Stimulated activated memory B cell treated with anti-CD40 and anti-IgM and Interleukin-4, amounts not matched to agents 10 μg/mL and 1 μg/mL and 100 μg/mL, for 72 hours (primary cell): ENCODE results near the gene ZNF652.
"Not testable (repeated sequence)": the region's sequence is repeated elsewhere in the genome, so short reads cannot be mapped to it uniquely, and the experiment has no call there.

Source experiments
- ATAC-seq: fragments of 150-1000 bp; cut with Tn5 transposase; 2 replicates; pipeline ENCODE4 v1.10.0; 2021
- H3K27ac Mint-ChIP-seq: one replicate; pipeline ENCODE4 v1.8.0; 2022; ENCODE audit warnings: mild to moderate bottlenecking, mixed read lengths
- H3K27me3 Mint-ChIP-seq: one replicate; pipeline ENCODE4 v1.8.0; 2022; ENCODE audit warnings: mixed read lengths
- H3K36me3 Mint-ChIP-seq: one replicate; pipeline ENCODE4 v1.8.0; 2022; ENCODE audit warnings: mixed read lengths
- H3K4me1 Mint-ChIP-seq: one replicate; pipeline ENCODE4 v1.8.0; 2022; ENCODE audit warnings: mixed read lengths
- H3K4me3 Mint-ChIP-seq: one replicate; pipeline ENCODE4 v1.8.0; 2022; ENCODE audit warnings: mild to moderate bottlenecking, moderate library complexity, mixed read lengths
- H3K9me3 Mint-ChIP-seq: one replicate; pipeline ENCODE4 v1.8.0; 2022; ENCODE audit warnings: mixed read lengths

ZNF652 gene

GRCh38 chr17:49373115-49373514 is 11.1 kb upstream of the ZNF652 start:
- H3K9me3 Mint-ChIP-seq, result no peaks in the 10 kb centered on the region
- H3K4me1 Mint-ChIP-seq, result peaks cover 37% of the 10 kb centered on the region
- H3K36me3 Mint-ChIP-seq, result no peaks in the 10 kb centered on the region
- peak overlapping the region; percentile 59 for H3K27ac Mint-ChIP-seq
- no peak for ATAC-seq
- no peaks in the 10 kb centered on the region for H3K27me3 Mint-ChIP-seq
- no peak overlapping the region for H3K4me3 Mint-ChIP-seq

GRCh38 chr17:49372425-49372824 is 10.4 kb upstream of the ZNF652 start:
- Mint-ChIP-seq H3K27me3 (no peaks in the 10 kb centered on the region), H3K4me1 (peaks cover 37% of the 10 kb centered on the region), H3K4me3 (no peak overlapping the region), H3K27ac (peak overlapping the region; percentile 59), H3K36me3 (no peaks in the 10 kb centered on the region), H3K9me3 (no peaks in the 10 kb centered on the region)
- no peak for ATAC-seq

- ATAC-seq, result no peak
- H3K27ac Mint-ChIP-seq, result peak overlapping the region; percentile 74
- no peak overlapping the region for H3K4me3 Mint-ChIP-seq
- no peaks in the 10 kb centered on the region for H3K36me3 Mint-ChIP-seq
- no peaks in the 10 kb centered on the region for H3K9me3 Mint-ChIP-seq
- no peaks in the 10 kb centered on the region for H3K27me3 Mint-ChIP-seq
- peaks cover 28% of the 10 kb centered on the region for H3K4me1 Mint-ChIP-seq
Observed at GRCh38 chr17:49370971-49371834, 9.2 kb upstream of the ZNF652 start.

GRCh38 chr17:49369760-49370159 is 7.7 kb upstream of the ZNF652 start:
- no peaks in the 10 kb centered on the region for H3K9me3 Mint-ChIP-seq

GRCh38 chr17:49369089-49369488 is 7.0 kb upstream of the ZNF652 start:
- peaks cover 5% of the 10 kb centered on the region for H3K36me3 Mint-ChIP-seq
- H3K9me3 Mint-ChIP-seq, result no peaks in the 10 kb centered on the region
- peaks cover 32% of the 10 kb centered on the region for H3K4me1 Mint-ChIP-seq
- no peak for ATAC-seq
- peak overlapping the region; percentile 35 for H3K27ac Mint-ChIP-seq
- no peaks in the 10 kb centered on the region for H3K27me3 Mint-ChIP-seq
- no peak overlapping the region for H3K4me3 Mint-ChIP-seq

More at GRCh38 chr17:49369760-49370159, 7.7 kb upstream of the ZNF652 start:
- Mint-ChIP-seq H3K4me3 (no peak overlapping the region), H3K27ac (peak overlapping the region; percentile 35), H3K36me3 (peaks cover 5% of the 10 kb centered on the region), H3K27me3 (no peaks in the 10 kb centered on the region), H3K4me1 (peaks cover 32% of the 10 kb centered on the region)
- ATAC-seq, result no peak

GRCh38 chr17:49365667-49366066 is 3.6 kb upstream of the ZNF652 start:
- no peak for ATAC-seq
- Mint-ChIP-seq H3K4me1 (peaks cover 18% of the 10 kb centered on the region), H3K36me3 (peaks cover 5% of the 10 kb centered on the region), H3K27ac (peak overlapping the region; percentile 25), H3K9me3 (no peaks in the 10 kb centered on the region), H3K27me3 (no peaks in the 10 kb centered on the region), H3K4me3 (no peak overlapping the region)

- H3K27me3 Mint-ChIP-seq, H3K36me3 Mint-ChIP-seq, H3K4me3 Mint-ChIP-seq, H3K9me3 Mint-ChIP-seq, ATAC-seq: not testable (repeated sequence)
- peaks cover 23% of the 10 kb centered on the region for H3K4me1 Mint-ChIP-seq
- H3K27ac Mint-ChIP-seq, result peak overlapping the region; percentile 25
Observed at GRCh38 chr17:49365126-49365525, 3.1 kb upstream of the ZNF652 start.

- no peak overlapping the region for H3K27ac Mint-ChIP-seq
- no peak overlapping the region for H3K4me3 Mint-ChIP-seq
- ATAC-seq, result no peak
- no peaks in the 10 kb centered on the region for H3K27me3 Mint-ChIP-seq
- peaks cover 5% of the 10 kb centered on the region for H3K36me3 Mint-ChIP-seq
- H3K9me3 Mint-ChIP-seq, result no peaks in the 10 kb centered on the region
- H3K4me1 Mint-ChIP-seq, result peaks cover 33% of the 10 kb centered on the region
Observed at GRCh38 chr17:49364119-49364518, 2.1 kb upstream of the ZNF652 start.

GRCh38 chr17:49363251-49363650 is 1.2 kb upstream of the ZNF652 start:
- Mint-ChIP-seq H3K4me1 (peaks cover 42% of the 10 kb centered on the region), H3K4me3 (no peak overlapping the region), H3K36me3 (peaks cover 5% of the 10 kb centered on the region), H3K27me3 (no peaks in the 10 kb centered on the region), H3K9me3 (no peaks in the 10 kb centered on the region), H3K27ac (no peak overlapping the region)
- ATAC-seq, result no peak

- peaks cover 5% of the 10 kb centered on the region for H3K36me3 Mint-ChIP-seq
- H3K4me1 Mint-ChIP-seq, result peaks cover 47% of the 10 kb centered on the region
- no peaks in the 10 kb centered on the region for H3K27me3 Mint-ChIP-seq
- H3K4me3 Mint-ChIP-seq, result peak overlapping the region; percentile 90
- peak overlapping the region; percentile 83 for H3K27ac Mint-ChIP-seq
- H3K9me3 Mint-ChIP-seq, result no peaks in the 10 kb centered on the region
- ATAC-seq, result no peak
Observed at GRCh38 chr17:49362723-49363117, 670 bp upstream of the ZNF652 start.

GRCh38 chr17:49361129-49361901 is 735 bp downstream of the ZNF652 start:
- no peaks in the 10 kb centered on the region for H3K9me3 Mint-ChIP-seq
- peaks cover 57% of the 10 kb centered on the region for H3K4me1 Mint-ChIP-seq
- ATAC-seq, result peak; percentile 83
- peaks cover 5% of the 10 kb centered on the region for H3K36me3 Mint-ChIP-seq
- peak overlapping the region; percentile 83 for H3K4me3 Mint-ChIP-seq
- H3K27ac Mint-ChIP-seq, result peak overlapping the region; percentile 82
- no peaks in the 10 kb centered on the region for H3K27me3 Mint-ChIP-seq

- no peak for ATAC-seq
Observed at GRCh38 chr17:49360796-49361128, 1.3 kb downstream of the ZNF652 start.

GRCh38 chr17:49359990-49360795 is 1.9 kb downstream of the ZNF652 start:
- Mint-ChIP-seq H3K27me3 (no peaks in the 10 kb centered on the region), H3K9me3 (no peaks in the 10 kb centered on the region), H3K4me1 (peaks cover 50% of the 10 kb centered on the region), H3K36me3 (no peaks in the 10 kb centered on the region), H3K27ac (peak overlapping the region; percentile 82), H3K4me3 (peak overlapping the region; percentile 83)
- ATAC-seq, result no peak

More at GRCh38 chr17:49360796-49361128, 1.3 kb downstream of the ZNF652 start:
- no peaks in the 10 kb centered on the region for H3K9me3 Mint-ChIP-seq
- H3K27me3 Mint-ChIP-seq, result no peaks in the 10 kb centered on the region
- H3K36me3 Mint-ChIP-seq, result peaks cover 4% of the 10 kb centered on the region
- peak overlapping the region; percentile 82 for H3K27ac Mint-ChIP-seq
- peak overlapping the region; percentile 83 for H3K4me3 Mint-ChIP-seq
- peaks cover 55% of the 10 kb centered on the region for H3K4me1 Mint-ChIP-seq

- peak overlapping the region; percentile 54 for H3K4me3 Mint-ChIP-seq
- H3K9me3 Mint-ChIP-seq, result no peaks in the 10 kb centered on the region
- H3K27me3 Mint-ChIP-seq, result no peaks in the 10 kb centered on the region
- H3K27ac Mint-ChIP-seq, result peak overlapping the region; percentile 54
- ATAC-seq, result no peak
- no peaks in the 10 kb centered on the region for H3K36me3 Mint-ChIP-seq
- peaks cover 50% of the 10 kb centered on the region for H3K4me1 Mint-ChIP-seq
Observed at GRCh38 chr17:49358641-49359247, 3.3 kb downstream of the ZNF652 start.

GRCh38 chr17:49357516-49357915 is 4.5 kb downstream of the ZNF652 start:
- no peaks in the 10 kb centered on the region for H3K27me3 Mint-ChIP-seq
- ATAC-seq, result no peak
- H3K36me3 Mint-ChIP-seq, result peaks cover 3% of the 10 kb centered on the region
- no peak overlapping the region for H3K4me3 Mint-ChIP-seq
- peaks cover 52% of the 10 kb centered on the region for H3K4me1 Mint-ChIP-seq
- H3K9me3 Mint-ChIP-seq, result no peaks in the 10 kb centered on the region
- H3K27ac Mint-ChIP-seq, result peak overlapping the region; percentile 54
